SU-DHL-6 (cell line): ENCODE data around the gene KPTN.

Source experiments
- CTCF ChIP-seq: fragments of 200-600 bp; sonication (generic); IDR thresholded peaks from one replicate; pipeline ENCODE4 v1.5.1; 2017; ENCODE audit warnings: antibody characterized with exemption, mild to moderate bottlenecking, low read length, moderate library complexity; ENCODE audit not compliant: insufficient read depth, poor library complexity, severe bottlenecking
- EZH2phosphoT487 ChIP-seq: fragments of 200-600 bp; sonication (generic), shearing (Covaris generic); conservative IDR thresholded peaks from 2 replicates; pipeline ENCODE4 v1.6.1; 2018; ENCODE audit warnings: mild to moderate bottlenecking, antibody characterized with exemption, low read length, moderate library complexity, mixed read lengths

GRCh38 chr19:47512183-47512947 lies 28.3 kb upstream of the KPTN start:
- no peak for TF ChIP-seq CTCF
- TF ChIP-seq EZH2phosphoT487 = no peak
